CD8-positive, alpha-beta memory T cell (primary cell): ENCODE data around the gene SLC7A4. TPM values are rescaled to one million over a fixed set of nuclear protein-coding genes. Genes with fewer than 3 reads are reported as not detected.

Experiments
- CTCF ChIA-PET: fragments of 350-600 bp; sonication (Branson Sonifier 250); formaldehyde crosslinking; loops from one replicate; lab custom pipeline; 2021; ENCODE audit warnings: antibody characterized with exemption; lab: Charles Lee
- POLR2A ChIA-PET: fragments of 350-600 bp; sonication (Branson Sonifier 250); formaldehyde crosslinking; loops from one replicate; lab custom pipeline; 2021; ENCODE audit warnings: antibody characterized with exemption; lab: Charles Lee
- DNase-seq, 5 donors: peaks; one replicate each; pipeline versions ENCODE4 v3.0.0 to v3.0.0-alpha.2; 2020 to 2022; ENCODE audit warnings: mixed read lengths in 1 of 5
- H3K27ac ChIP-seq: one replicate; pipeline ENCODE4 v1.7.0; 2013; ENCODE audit warnings: low read depth, mild to moderate bottlenecking, low read length, moderate library complexity
- H3K27me3 ChIP-seq: 2 replicates; pipeline ENCODE4 v1.7.0; 2013; ENCODE audit warnings: low read length, mild to moderate bottlenecking; ENCODE audit not compliant: insufficient read depth, poor library complexity, severe bottlenecking
- H3K36me3 ChIP-seq: 2 replicates; pipeline ENCODE4 v1.7.0; 2013; ENCODE audit warnings: mild to moderate bottlenecking, low read length, moderate library complexity; ENCODE audit not compliant: insufficient read depth
- H3K4me1 ChIP-seq: 2 replicates; pipeline ENCODE4 v1.7.0; 2013; ENCODE audit warnings: mild to moderate bottlenecking, low read length, moderate library complexity; ENCODE audit not compliant: insufficient read depth
- H3K4me3 ChIP-seq: 2 replicates; pipeline ENCODE4 v1.7.0; 2013; ENCODE audit warnings: mild to moderate bottlenecking, low read length
- H3K9me3 ChIP-seq: 2 replicates; pipeline ENCODE4 v1.7.0; 2013; ENCODE audit warnings: mild to moderate bottlenecking, low read length
- H3K27ac Mint-ChIP-seq, 8 donors: one replicate each; pipeline ENCODE4 v1.8.0; 2020 to 2021; ENCODE audit warnings: mixed read lengths in 8 of 8, mild to moderate bottlenecking in 6 of 8, inconsistent platforms in 3 of 8, moderate library complexity in 3 of 8
- H3K27me3 Mint-ChIP-seq, 2 donors: one replicate each; pipeline ENCODE4 v1.8.0; 2020 to 2021; ENCODE audit warnings: mixed read lengths in 2 of 2, mild to moderate bottlenecking in 1 of 2, moderate library complexity in 1 of 2
- H3K36me3 Mint-ChIP-seq, 3 donors: one replicate each; pipeline ENCODE4 v1.8.0; 2020 to 2021; ENCODE audit warnings: mixed read lengths in 3 of 3, inconsistent platforms in 1 of 3, mild to moderate bottlenecking in 1 of 3
- H3K4me1 Mint-ChIP-seq, 3 donors: one replicate each; pipeline ENCODE4 v1.8.0; 2020 to 2021; ENCODE audit warnings: mixed read lengths in 3 of 3, inconsistent platforms in 1 of 3, mild to moderate bottlenecking in 1 of 3
- H3K4me3 Mint-ChIP-seq, 7 donors: one replicate each; pipeline ENCODE4 v1.8.0; 2020 to 2021; ENCODE audit warnings: mixed read lengths in 7 of 7, mild to moderate bottlenecking in 6 of 7, moderate library complexity in 4 of 7, inconsistent platforms in 2 of 7
- H3K9me3 Mint-ChIP-seq, 5 donors: one replicate each; pipeline ENCODE4 v1.8.0; 2020 to 2022; ENCODE audit warnings: mixed read lengths in 5 of 5, mild to moderate bottlenecking in 3 of 5, moderate library complexity in 2 of 5, inconsistent platforms in 1 of 5
- polyA plus RNA-seq: library from polyadenylated mRNA; unstranded; fragments of 300-500 nt; fragmentation: Illumina TruSeq; gene quantifications from one replicate; pipeline ENCODE4 v1.2.3, GENCODE V29; 2021
- total RNA-seq, 2 experiments: library from RNA; stranded (reverse); gene quantifications; one replicate each; pipeline ENCODE4 v1.2.3, GENCODE V29; 2021

Gene SLC7A4
- total and polyA plus RNA-seq, 3 experiments from 2014 or later: 0.13 to 0.82 (median 0.37) TPM

GRCh38 chr22:20981787-20982562, 50.4 kb downstream of the SLC7A4 start, which contains the start of gene LZTR1:
Gene LZTR1, plus strand, starts transcription at chr22:20982297. Its CDS starts 75 bp downstream, at chr22:20982372.
- Histone ChIP-seq H3K36me3 (peaks cover 10% of the 10 kb centered on the region), H3K27ac (peak within 1 kb of the TSS; percentile 93), H3K4me3 (peak within 1 kb of the TSS; percentile 67), H3K4me1 (peaks cover 25% of the 10 kb centered on the region), H3K27me3 (no peaks in the 10 kb centered on the region), H3K9me3 (peaks cover 9% of the 10 kb centered on the region)
- Mint-ChIP-seq H3K27me3 (no peaks in the 10 kb centered on the region), H3K9me3 (no peaks in the 10 kb centered on the region), H3K4me1 (peaks cover 35 to 51% (median 36%) of the 10 kb centered on the region in 3 donors), H3K27ac (peak within 1 kb of the TSS; percentile 86 to 98 (median 93)), H3K36me3 (peaks cover 0 to 35% (median 3%) of the 10 kb centered on the region in 3 donors), H3K4me3 (peak within 1 kb of the TSS; percentile 86 to 96 (median 94))
- CTCF ChIA-PET: interaction anchor here (0.6 to 2.0 kb wide), 7 partner anchors 9 to 121 kb away, joined by 3 to 5 read pairs (median 4); no protein-coding TSS in a partner anchor
- POLR2A ChIA-PET: interaction anchor here (0.6 to 1.8 kb wide), 4 partner anchors 17 to 22 kb away, joined by 3 to 9 read pairs (median 6); partner anchors contain the start of gene THAP7
- peak; percentile 51 to 72 (median 65) for DNase-seq

GRCh38 chr22:20980938-20981722, 51.2 kb downstream of the SLC7A4 start:
- ChIA-PET CTCF (interaction anchor here (0.9 to 2.0 kb wide), 5 partner anchors 9 to 261 kb away, joined by 3 to 5 read pairs (median 3); no protein-coding TSS in a partner anchor), POLR2A (interaction anchor here (1.5 to 1.8 kb wide), 2 partner anchors 18 to 21 kb away, joined by 7 to 9 read pairs; partner anchors contain the start of gene THAP7)
- H3K9me3 ChIP-seq: peaks cover 9% of the 10 kb centered on the region
- H3K4me1 ChIP-seq: peaks cover 25% of the 10 kb centered on the region
- peak overlapping the region; percentile 85 to 98 (median 92) for H3K27ac Mint-ChIP-seq
- no peak for DNase-seq
- peaks cover 2% of the 10 kb centered on the region for H3K27me3 ChIP-seq
- peaks cover 0 to 27% (median 0%) of the 10 kb centered on the region in 3 donors for H3K36me3 Mint-ChIP-seq
- H3K4me3 Mint-ChIP-seq: peak overlapping the region; percentile 86 to 96 (median 94)
- peak overlapping the region; percentile 93 for H3K27ac ChIP-seq
- H3K4me3 ChIP-seq: peak overlapping the region; percentile 67
- H3K36me3 ChIP-seq: peaks cover 10% of the 10 kb centered on the region
- peaks cover 32 to 51% (median 36%) of the 10 kb centered on the region in 3 donors for H3K4me1 Mint-ChIP-seq
- no peaks in the 10 kb centered on the region for H3K9me3 Mint-ChIP-seq
- H3K27me3 Mint-ChIP-seq: no peaks in the 10 kb centered on the region

GRCh38 chr22:20980523-20980922, 51.8 kb downstream of the SLC7A4 start:
- H3K36me3 Mint-ChIP-seq: peaks cover 0 to 21% (median 0%) of the 10 kb centered on the region in 3 donors
- POLR2A ChIA-PET: no interaction called here
- peak overlapping the region in 4 of 8 donors; percentile 85 to 95 (median 92) for H3K27ac Mint-ChIP-seq
- Histone ChIP-seq H3K36me3 (peaks cover 4% of the 10 kb centered on the region), H3K4me3 (no peak overlapping the region), H3K4me1 (peaks cover 25% of the 10 kb centered on the region), H3K27me3 (peaks cover 7% of the 10 kb centered on the region), H3K9me3 (peaks cover 9% of the 10 kb centered on the region), H3K27ac (no peak overlapping the region)
- H3K27me3 Mint-ChIP-seq: peaks cover under 1 to 5% of the 10 kb centered on the region in 2 donors
- peak overlapping the region in 4 of 7 donors; percentile 23 to 89 (median 70) for H3K4me3 Mint-ChIP-seq
- no peaks in the 10 kb centered on the region for H3K9me3 Mint-ChIP-seq
- H3K4me1 Mint-ChIP-seq: peaks cover 32 to 51% (median 36%) of the 10 kb centered on the region in 3 donors
- CTCF ChIA-PET: interaction anchor here (1.0 kb wide), 1 partner anchor 261 kb away, joined by 3 read pairs; no protein-coding TSS in a partner anchor
- DNase-seq: no peak

- ChIA-PET CTCF (interaction anchor here (1.0 kb wide), 1 partner anchor 260 kb away, joined by 3 read pairs; no protein-coding TSS in a partner anchor), POLR2A (no interaction called here)
- H3K4me3 ChIP-seq: no peak overlapping the region
- peaks cover 0 to 17% (median 0%) of the 10 kb centered on the region in 3 donors for H3K36me3 Mint-ChIP-seq
- peaks cover 32 to 51% (median 36%) of the 10 kb centered on the region in 3 donors for H3K4me1 Mint-ChIP-seq
- H3K36me3 ChIP-seq: peaks cover 4% of the 10 kb centered on the region
- no peak overlapping the region for H3K27ac ChIP-seq
- peak overlapping the region in 6 of 7 donors; percentile 24 to 86 (median 54) for H3K4me3 Mint-ChIP-seq
- peaks cover 9% of the 10 kb centered on the region for H3K9me3 ChIP-seq
- H3K27me3 Mint-ChIP-seq: peaks cover 1 to 5% of the 10 kb centered on the region in 2 donors
- peaks cover 25% of the 10 kb centered on the region for H3K4me1 ChIP-seq
- H3K27ac Mint-ChIP-seq: peak overlapping the region in 3 of 8 donors; percentile 20 to 92 (median 80)
- no peaks in the 10 kb centered on the region for H3K9me3 Mint-ChIP-seq
- H3K27me3 ChIP-seq: peaks cover 7% of the 10 kb centered on the region
- no peak for DNase-seq
Measured at GRCh38 chr22:20979940-20980453, 52.4 kb downstream of the SLC7A4 start.

- POLR2A ChIA-PET: no interaction called here
Measured at GRCh38 chr22:20979243-20979809, 53.0 kb downstream of the SLC7A4 start.

More at GRCh38 chr22:20979243-20979809, 53.0 kb downstream of the SLC7A4 start:
- Histone ChIP-seq H3K9me3 (peaks cover 9% of the 10 kb centered on the region), H3K27ac (no peak overlapping the region), H3K27me3 (peaks cover 8% of the 10 kb centered on the region), H3K36me3 (peaks cover 4% of the 10 kb centered on the region), H3K4me1 (peaks cover 25% of the 10 kb centered on the region), H3K4me3 (no peak overlapping the region)
- DNase-seq: peak; percentile 32 to 72 (median 57)
- Mint-ChIP-seq H3K27ac (peak overlapping the region in 7 of 8 donors; percentile 38 to 93 (median 82)), H3K9me3 (no peaks in the 10 kb centered on the region), H3K36me3 (peaks cover 0 to 14% (median 0%) of the 10 kb centered on the region in 3 donors), H3K4me1 (peaks cover 32 to 50% (median 36%) of the 10 kb centered on the region in 3 donors), H3K27me3 (peaks cover 1 to 5% of the 10 kb centered on the region in 2 donors), H3K4me3 (peak overlapping the region; percentile 56 to 86 (median 74))
- CTCF ChIA-PET: no interaction called here

Other genes with a start within 250 kb of the SLC7A4 start
- gene PI4KA, start 173.8 kb downstream of the SLC7A4 start, total RNA-seq: 10 to 100 TPM; 64.9 to 65.5 TPM
- 65.8 TPM for gene PI4KA, start 173.8 kb downstream of the SLC7A4 start, polyA plus RNA-seq
- 10 to 100 TPM; 21.9 to 23.3 TPM for gene SNAP29, start 173.6 kb downstream of the SLC7A4 start, total RNA-seq
- gene SNAP29, start 173.6 kb downstream of the SLC7A4 start, polyA plus RNA-seq: 26.0 TPM
- 10 to 100 TPM; 94.0 to 98.1 TPM for gene CRKL, start 115.2 kb downstream of the SLC7A4 start, total RNA-seq
- gene CRKL, start 115.2 kb downstream of the SLC7A4 start, polyA plus RNA-seq: 54.5 TPM
- gene AIFM3, start 65.3 kb downstream of the SLC7A4 start, total RNA-seq: under 1 TPM; 0.16 to 0.33 TPM
- gene AIFM3, start 65.3 kb downstream of the SLC7A4 start, polyA plus RNA-seq: not detected
- 10 to 100 TPM; 75.0 to 78.7 TPM for gene LZTR1, start 50.3 kb downstream of the SLC7A4 start, total RNA-seq
- 17.1 TPM for gene LZTR1, start 50.3 kb downstream of the SLC7A4 start, polyA plus RNA-seq
- 10 to 100 TPM; 43.9 TPM for gene THAP7, start 30.4 kb downstream of the SLC7A4 start, total RNA-seq
- gene THAP7, start 30.4 kb downstream of the SLC7A4 start, polyA plus RNA-seq: 42.8 TPM
- gene P2RX6, start 17.4 kb downstream of the SLC7A4 start, total RNA-seq: under 1 TPM; 0.24 to 0.35 TPM
- 0.33 TPM for gene P2RX6, start 17.4 kb downstream of the SLC7A4 start, polyA plus RNA-seq
- not detected for gene LRRC74B, start 13.4 kb upstream of the SLC7A4 start, total RNA-seq
- not detected for gene LRRC74B, start 13.4 kb upstream of the SLC7A4 start, polyA plus RNA-seq